C4-2B (cell line): ENCODE measurements around the gene SPATA33.

Experiments
- CTCF ChIP-seq: fragments of 450-650 bp; conservative IDR thresholded peaks from 2 replicates; pipeline ENCODE4 v1.5.1; 2017; ENCODE audit warnings: mild to moderate bottlenecking
- ZFX ChIP-seq: fragments of 450-650 bp; IDR thresholded peaks from 2 replicates; pipeline ENCODE4 v1.6.1; 2017

GRCh38 chr16:89667633-89668032, 10.0 kb downstream of the SPATA33 start:
- TF ChIP-seq CTCF (no peak), ZFX (no peak)
